Left renal pelvis (tissue), 4 donors: Measurements from ENCODE around the gene OR13J1. TPM values are rescaled to one million over a fixed set of nuclear protein-coding genes. Genes with fewer than 3 reads are reported as not detected.

ENCODE experiments used
- DNase-seq, 4 donors: peaks; one replicate each; pipeline ENCODE4 v3.0.0-alpha.2; 2013; ENCODE audit warnings: low read depth in 4 of 4, low spot score in 3 of 4
- polyA plus RNA-seq, 4 donors: library from polyadenylated mRNA; unstranded; fragments of 120-200 nt; gene quantifications; one replicate each; pipeline ENCODE4 v1.2.1, GENCODE V29; 2013; ENCODE audit not compliant: insufficient read length in 4 of 4

Gene OR13J1
- polyA plus RNA-seq, 4 donors: 0.15 TPM; not detected in 3

GRCh38 chr9:35861161-35861897 is 8.9 kb downstream of the OR13J1 start:
- DNase-seq: no peak

GRCh38 chr9:35859990-35860339 is 10.2 kb downstream of the OR13J1 start:
- no peak for DNase-seq

GRCh38 chr9:35859310-35859989 is 10.8 kb downstream of the OR13J1 start:
- DNase-seq: no peak

- DNase-seq: no peak
Measured at GRCh38 chr9:35858458-35858857, 11.7 kb downstream of the OR13J1 start.

- DNase-seq: no peak
Measured at GRCh38 chr9:35856882-35857281, 13.3 kb downstream of the OR13J1 start.

GRCh38 chr9:35856206-35856605 is 14.0 kb downstream of the OR13J1 start:
- no peak for DNase-seq

- DNase-seq: no peak
Measured at GRCh38 chr9:35854091-35854762, 16.0 kb downstream of the OR13J1 start.

GRCh38 chr9:35852876-35853865 is 17.0 kb downstream of the OR13J1 start:
- no peak for DNase-seq

GRCh38 chr9:35852267-35852815 is 17.9 kb downstream of the OR13J1 start:
- DNase-seq: no peak

GRCh38 chr9:35847792-35848572 is 22.2 kb downstream of the OR13J1 start:
- DNase-seq: no peak

- DNase-seq: no peak
Measured at GRCh38 chr9:35845824-35846771, 24.1 kb downstream of the OR13J1 start.

GRCh38 chr9:35844628-35845270 is 25.5 kb downstream of the OR13J1 start:
- peak in 3 of 4 donors; percentile 26 to 53 (median 36) for DNase-seq

- no peak for DNase-seq
Measured at GRCh38 chr9:35842795-35843194, 27.4 kb downstream of the OR13J1 start.

GRCh38 chr9:35842020-35842745 is 28.0 kb downstream of the OR13J1 start:
- no peak for DNase-seq

- no peak for DNase-seq
Measured at GRCh38 chr9:35841645-35841900, 28.6 kb downstream of the OR13J1 start.

GRCh38 chr9:35840881-35841644 is 29.1 kb downstream of the OR13J1 start:
- no peak for DNase-seq

- DNase-seq: no peak
Measured at GRCh38 chr9:35839926-35840325, 30.3 kb downstream of the OR13J1 start.
